ENCODE data around the gene ABCD1.
"Not testable (repeated sequence)": the region's sequence is repeated elsewhere in the genome, so short reads cannot be mapped to it uniquely, and the experiment has no call there.

The ABCD1 gene

DNA sequence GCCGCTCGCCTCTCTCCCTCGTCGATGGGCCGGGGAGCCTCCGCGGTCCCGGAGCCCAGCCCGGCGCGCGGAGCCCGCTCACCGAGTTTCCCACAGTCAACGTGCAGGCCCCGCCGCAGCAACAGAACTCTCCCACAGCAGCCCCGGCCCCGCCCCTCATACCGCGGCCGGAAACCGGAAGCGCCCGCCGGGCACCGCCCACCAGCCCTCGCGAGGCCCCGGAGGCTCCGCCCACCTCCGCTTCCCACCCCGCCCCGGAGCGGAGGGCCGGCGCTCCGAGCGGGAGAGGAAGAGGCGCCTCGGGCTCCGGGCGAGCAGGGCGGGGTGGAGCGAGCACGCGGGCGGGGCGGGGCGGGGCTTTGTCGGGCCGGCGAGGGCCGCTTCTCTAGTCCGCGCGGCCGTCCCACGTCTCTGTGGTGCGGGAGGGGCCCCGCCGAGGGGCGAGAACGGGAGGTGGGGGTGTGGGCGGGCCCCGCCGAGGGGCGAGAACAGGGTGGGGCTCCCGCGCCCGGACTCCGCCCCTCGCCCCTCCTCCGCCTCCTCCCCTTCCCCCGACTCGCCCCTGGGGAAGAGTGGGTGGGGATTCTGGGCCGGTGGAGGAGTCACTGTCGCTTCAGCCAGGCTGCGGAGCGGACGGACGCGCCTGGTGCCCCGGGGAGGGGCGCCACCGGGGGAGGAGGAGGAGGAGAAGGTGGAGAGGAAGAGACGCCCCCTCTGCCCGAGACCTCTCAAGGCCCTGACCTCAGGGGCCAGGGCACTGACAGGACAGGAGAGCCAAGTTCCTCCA is at the start of gene ABCD1, which contains the start of gene BCAP31:
Gene ABCD1, plus strand, starts transcription at position 605 of the 787 bp plus-strand sequence. CDS start 411 bp downstream, outside the sequence.
Gene BCAP31, minus strand, starts transcription at position 136 of the 787 bp plus-strand sequence. CDS start 1,143 bp downstream, outside the sequence.
- DNase-seq: peak; percentile 62 to 79

DNA sequence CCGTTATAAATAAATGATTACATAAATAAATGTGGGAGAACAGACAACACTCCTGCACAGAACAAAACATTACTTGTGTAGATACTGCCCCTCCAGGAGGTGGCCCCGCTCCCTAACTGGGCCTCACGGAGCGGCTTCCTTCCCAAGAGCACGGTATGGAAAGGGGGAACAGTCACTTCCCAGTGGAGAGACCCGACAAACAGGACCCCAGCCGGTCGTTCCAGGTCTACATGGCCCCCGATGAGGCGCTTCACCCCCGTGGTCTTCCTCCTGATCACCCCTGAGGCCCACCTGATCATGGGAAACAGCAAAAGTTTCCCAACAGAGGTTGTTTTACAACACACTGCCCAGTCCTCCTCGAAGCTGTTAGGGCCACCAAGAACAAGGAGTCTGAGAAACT is 43.5 kb upstream of the ABCD1 start:
- DNase-seq: no peak

GRCh38 chrX:153683486-153683885 is 41.2 kb upstream of the ABCD1 start:
- DNase-seq: not testable (repeated sequence)

DNA sequence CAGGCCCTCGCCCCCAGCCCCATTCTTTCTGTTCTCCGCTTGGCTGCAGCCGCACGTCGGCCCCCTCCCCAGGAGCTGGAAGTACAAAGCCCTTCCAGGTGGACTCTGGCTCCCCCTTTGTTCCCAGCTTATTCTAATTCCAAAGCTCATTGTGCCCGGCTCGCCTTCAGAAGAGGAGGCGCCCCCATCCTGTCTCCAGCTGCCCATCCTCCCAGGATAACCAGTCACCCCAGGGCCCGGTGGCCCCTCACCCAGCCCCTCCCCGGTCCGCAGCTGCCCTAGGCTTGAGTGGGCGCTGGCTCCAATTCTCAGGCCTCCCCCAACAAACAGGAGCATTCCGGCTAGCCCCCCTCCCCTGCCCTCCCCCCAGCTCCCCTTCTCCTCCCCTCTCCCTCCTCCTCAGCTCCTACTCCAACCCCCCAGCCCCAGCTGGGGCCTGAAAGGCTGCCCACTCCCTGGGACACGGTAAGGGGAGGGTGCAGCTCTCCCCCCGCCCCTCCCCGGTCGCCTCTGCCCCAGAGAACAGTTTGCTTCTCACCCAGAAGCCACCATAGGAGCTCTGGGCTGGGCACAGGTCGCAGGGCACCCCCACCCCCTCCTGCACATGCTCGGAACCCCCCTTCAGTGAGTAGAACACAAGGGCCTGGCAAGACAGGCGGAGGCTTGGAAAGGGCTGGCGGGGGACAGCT is 40.0 kb upstream of the ABCD1 start:
- DNase-seq: no peak

GRCh38 chrX:153685156-153685536 is 39.5 kb upstream of the ABCD1 start:
- DNase-seq: no peak

DNA sequence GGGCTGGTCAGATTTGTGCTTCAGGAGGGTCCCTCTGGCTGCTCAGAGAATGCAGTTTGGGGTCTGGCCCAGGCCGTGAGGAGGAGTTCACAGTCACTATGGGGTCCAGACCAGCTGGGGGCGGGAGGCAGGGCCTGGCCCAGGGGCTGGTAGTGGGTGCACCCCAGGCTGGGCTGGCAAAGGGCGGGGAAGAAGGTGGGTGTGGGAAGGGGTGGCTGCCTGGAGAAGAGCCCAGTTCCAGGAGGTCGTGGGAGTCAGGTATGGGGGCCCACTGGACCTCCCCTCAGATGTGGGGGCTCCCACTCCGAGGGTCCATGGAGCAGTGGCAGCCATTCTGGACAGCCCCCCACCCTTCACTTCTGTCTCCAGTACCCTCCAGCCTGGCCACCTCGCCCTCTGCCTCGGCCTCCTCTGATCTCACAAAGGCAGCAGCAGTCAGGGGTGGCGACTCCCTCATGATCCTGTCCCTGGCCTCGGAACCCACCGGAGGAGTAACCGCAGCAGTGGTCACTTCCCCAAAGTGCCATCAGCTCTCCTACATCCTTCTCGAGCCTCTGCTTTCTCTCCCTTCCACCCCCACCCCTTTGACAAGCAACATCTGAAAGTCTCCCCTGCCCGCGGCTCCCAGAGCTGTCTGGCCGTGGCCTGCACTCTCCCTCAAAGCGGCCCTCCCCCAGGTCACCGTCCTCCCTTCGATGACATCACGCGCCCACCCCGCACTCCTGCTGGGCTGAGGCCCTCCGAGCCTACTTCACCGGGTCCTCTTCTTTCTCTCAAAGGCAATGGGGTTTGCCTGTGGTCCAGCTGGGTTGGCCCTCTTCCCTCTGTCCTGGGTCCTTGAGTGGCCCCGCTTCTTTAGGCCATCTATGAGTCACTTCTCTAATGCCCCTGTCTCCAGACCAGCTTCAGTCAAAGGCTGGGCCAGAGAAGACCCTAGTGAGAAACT is 38.6 kb upstream of the ABCD1 start:
- no peak for DNase-seq

DNA sequence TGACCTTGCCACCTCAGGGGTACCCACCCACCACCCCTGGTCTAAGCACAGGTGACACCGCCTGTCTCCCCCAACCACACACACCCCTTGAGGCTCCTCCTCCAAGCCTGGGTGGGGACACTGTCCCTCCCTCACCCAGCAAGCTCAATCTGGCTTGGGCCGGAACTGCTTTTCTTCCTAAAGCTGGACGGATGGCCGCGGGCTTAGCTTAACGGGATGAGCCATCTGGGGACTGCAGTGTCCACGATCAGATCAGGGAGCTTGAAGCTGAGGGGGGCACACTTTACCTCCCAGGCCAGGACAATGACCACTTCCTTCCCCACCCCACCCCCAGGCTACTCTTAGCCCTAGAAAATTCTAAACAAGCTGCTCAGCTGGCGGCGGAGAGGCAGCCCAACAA is 37.9 kb upstream of the ABCD1 start:
- no peak for DNase-seq

- DNase-seq: peak in 1 of 2 donors; percentile 25
Observed at GRCh38 chrX:153687121-153688039, 37.3 kb upstream of the ABCD1 start, which contains the start of gene SLC6A8. TSS of gene SLC6A8 (plus strand) at chrX:153687926. CDS start at chrX:153688575, 649 bp downstream.

- no peak for DNase-seq
Observed at GRCh38 chrX:153688071-153688470, 36.6 kb upstream of the ABCD1 start.

DNA sequence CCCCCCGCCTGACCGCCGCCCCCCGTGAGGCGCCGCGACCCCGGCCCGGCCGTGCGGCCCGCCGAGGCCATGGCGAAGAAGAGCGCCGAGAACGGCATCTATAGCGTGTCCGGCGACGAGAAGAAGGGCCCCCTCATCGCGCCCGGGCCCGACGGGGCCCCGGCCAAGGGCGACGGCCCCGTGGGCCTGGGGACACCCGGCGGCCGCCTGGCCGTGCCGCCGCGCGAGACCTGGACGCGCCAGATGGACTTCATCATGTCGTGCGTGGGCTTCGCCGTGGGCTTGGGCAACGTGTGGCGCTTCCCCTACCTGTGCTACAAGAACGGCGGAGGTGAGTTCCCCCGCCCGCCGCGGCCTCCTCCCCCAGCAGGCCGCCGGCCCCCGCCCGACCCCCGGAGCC is 36.1 kb upstream of the ABCD1 start:
- DNase-seq: no peak

DNA sequence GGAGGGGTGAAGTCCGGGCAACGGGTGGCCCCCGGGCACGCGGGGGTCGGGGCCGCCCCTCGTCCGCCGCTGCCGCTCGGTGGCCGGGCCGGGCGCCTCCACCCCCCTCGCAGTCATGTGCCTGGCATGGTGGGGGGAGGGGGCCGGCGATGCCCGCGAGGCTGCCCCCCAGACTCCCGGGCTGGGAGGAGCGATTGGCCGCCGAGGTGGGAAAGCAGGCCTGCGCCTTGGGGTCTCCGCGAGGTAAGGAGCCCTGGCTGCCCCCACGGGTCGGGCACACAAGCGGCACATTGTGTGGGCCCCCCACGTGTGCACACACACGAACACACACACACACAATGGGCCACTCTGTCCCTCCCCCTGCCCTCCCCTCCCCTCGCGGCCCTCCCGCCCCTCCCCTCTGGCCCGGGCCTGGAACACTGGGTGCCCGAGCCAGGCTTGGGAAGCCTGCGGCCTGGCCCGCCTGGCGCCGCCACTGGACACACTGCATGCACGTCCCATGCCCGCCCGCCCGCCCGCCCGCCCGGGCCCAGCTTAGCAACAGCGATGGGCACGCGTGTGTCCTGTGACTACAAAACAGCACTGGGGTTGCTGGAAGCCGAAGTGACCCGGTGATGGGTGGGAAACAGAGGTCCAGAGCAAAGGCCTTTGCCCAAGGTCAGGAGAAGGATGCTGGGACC is 35.6 kb upstream of the ABCD1 start:
- DNase-seq: no peak

- DNase-seq: no peak
Observed at GRCh38 chrX:153689654-153690465, 34.8 kb upstream of the ABCD1 start.

GRCh38 chrX:153690466-153690865 is 34.2 kb upstream of the ABCD1 start:
- DNase-seq: no peak

GRCh38 chrX:153691032-153691827 is 33.4 kb upstream of the ABCD1 start:
- not testable (repeated sequence) for DNase-seq

DNA sequence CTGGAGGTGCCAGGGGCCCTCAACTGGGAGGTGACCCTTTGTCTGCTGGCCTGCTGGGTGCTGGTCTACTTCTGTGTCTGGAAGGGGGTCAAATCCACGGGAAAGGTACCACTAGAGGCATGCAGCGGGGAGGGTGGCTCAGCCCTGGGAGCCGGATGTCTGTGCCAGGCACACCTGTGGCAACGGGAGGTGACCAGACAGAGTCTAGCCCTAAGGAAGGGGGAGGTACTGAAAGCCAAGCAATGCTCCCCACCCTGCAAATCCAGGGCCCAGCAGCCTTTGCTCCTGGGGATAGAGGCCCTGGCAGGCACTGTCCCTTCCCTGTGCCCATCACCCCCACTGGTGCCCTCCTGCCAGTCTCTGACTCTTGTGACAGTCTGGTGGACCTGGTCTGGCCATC is 32.7 kb upstream of the ABCD1 start:
- no peak for DNase-seq

DNA sequence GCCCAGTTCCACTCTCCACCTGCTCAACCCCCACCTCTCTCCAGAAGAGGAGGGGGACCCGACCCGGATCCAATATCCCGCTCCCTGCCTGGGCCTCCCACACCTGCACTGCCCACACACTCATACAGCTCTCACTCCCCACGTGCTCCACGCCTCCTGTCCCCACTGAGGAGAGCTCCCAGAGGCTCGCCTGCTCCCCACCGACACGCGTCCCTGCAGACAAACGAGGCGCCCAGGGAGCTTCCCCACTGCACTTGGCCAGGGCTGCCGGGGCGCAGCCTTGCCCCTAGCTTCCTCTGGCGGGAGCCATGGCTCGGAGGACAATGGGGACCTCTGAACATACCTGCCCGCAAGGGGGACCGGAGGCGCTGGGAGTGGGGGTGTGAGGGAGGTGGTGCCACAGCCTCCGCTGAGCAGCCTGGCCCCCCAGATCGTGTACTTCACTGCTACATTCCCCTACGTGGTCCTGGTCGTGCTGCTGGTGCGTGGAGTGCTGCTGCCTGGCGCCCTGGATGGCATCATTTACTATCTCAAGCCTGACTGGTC is 32.0 kb upstream of the ABCD1 start:
- DNase-seq: no peak

DNA sequence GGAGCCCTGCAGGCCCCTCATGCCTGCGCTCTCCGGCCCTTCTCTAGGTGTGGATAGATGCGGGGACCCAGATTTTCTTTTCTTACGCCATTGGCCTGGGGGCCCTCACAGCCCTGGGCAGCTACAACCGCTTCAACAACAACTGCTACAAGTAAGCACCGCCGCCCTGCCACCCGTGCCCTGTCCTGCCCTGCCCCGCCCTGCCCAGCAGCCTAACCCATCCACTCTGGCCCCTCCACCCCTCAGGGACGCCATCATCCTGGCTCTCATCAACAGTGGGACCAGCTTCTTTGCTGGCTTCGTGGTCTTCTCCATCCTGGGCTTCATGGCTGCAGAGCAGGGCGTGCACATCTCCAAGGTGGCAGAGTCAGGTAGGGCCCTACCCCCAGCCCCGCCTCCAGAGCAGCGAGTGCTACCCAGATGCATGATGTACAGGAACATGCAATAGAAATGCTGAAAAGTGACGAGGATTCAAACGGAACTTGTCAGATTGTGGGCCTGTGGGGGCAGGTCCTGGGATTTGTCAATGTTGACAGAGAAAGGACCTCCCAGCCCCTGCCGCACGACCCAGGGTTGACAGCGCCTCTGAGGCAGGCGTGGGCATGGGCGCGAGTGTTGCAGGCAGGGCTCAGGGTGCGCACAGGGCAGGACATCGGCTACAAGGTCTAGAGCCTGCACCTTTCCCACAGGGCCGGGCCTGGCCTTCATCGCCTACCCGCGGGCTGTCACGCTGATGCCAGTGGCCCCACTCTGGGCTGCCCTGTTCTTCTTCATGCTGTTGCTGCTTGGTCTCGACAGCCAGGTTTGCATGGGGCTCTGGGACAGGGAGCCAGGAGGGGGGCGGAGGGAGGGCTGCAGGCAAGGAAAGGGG is 31.2 kb upstream of the ABCD1 start:
- no peak for DNase-seq

DNA sequence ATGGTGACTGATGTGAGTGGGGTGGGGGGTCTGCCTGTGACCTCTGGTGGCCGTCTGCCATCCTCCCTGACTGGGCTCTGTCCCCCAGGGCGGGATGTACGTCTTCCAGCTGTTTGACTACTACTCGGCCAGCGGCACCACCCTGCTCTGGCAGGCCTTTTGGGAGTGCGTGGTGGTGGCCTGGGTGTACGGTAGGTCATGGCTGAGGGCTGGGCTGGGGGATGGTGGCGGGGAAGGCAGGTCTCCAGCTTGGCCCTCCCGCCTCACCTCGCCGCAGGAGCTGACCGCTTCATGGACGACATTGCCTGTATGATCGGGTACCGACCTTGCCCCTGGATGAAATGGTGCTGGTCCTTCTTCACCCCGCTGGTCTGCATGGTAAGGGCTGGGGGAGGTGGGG is 30.4 kb upstream of the ABCD1 start:
- not testable (repeated sequence) for DNase-seq
